Lung (tissue), 12 donors: Measurements from ENCODE around the gene BIRC5. TPM values are rescaled to one million over a fixed set of nuclear protein-coding genes. Genes with fewer than 3 reads are reported as not detected.

Experiments
- ATAC-seq: fragments of 200-7000 bp; cut with Tn5 transposase; one replicate; pipeline ENCODE4 v1.9.1; 2020; ENCODE audit warnings: moderate number of reproducible peaks; ENCODE audit not compliant: insufficient read depth, low FRiP score
- DNase-seq, 3 donors: peaks; one replicate each; pipeline ENCODE4 v3.0.0-alpha.2; 2013 to 2017
- H3K27ac ChIP-seq, 2 donors: one replicate each; pipeline ENCODE4 v1.5.1; 2013; ENCODE audit warnings: mild to moderate bottlenecking in 2 of 2, moderate library complexity in 2 of 2, control low read depth in 1 of 2, inconsistent platforms in 1 of 2, low read depth in 1 of 2, low read length in 1 of 2
- H3K27me3 ChIP-seq, 3 donors: one replicate each; pipeline ENCODE4 v1.5.1; 2013; ENCODE audit warnings: low read length in 2 of 3; ENCODE audit not compliant: control insufficient read depth in 3 of 3, insufficient read depth in 3 of 3
- H3K36me3 ChIP-seq, 4 donors: one replicate each; pipeline ENCODE4 v1.5.1; 2013; ENCODE audit warnings: low read length in 4 of 4, mild to moderate bottlenecking in 1 of 4, moderate library complexity in 1 of 4; ENCODE audit not compliant: control insufficient read depth in 4 of 4, insufficient read depth in 4 of 4
- H3K4me1 ChIP-seq, 5 donors: one replicate each; pipeline ENCODE4 v1.5.1; 2013; ENCODE audit warnings: low read length in 5 of 5, mild to moderate bottlenecking in 2 of 5, moderate library complexity in 1 of 5; ENCODE audit not compliant: control insufficient read depth in 5 of 5, insufficient read depth in 5 of 5
- H3K4me3 ChIP-seq: one replicate; pipeline ENCODE4 v1.5.1; 2013; ENCODE audit warnings: mild to moderate bottlenecking, control low read depth, moderate library complexity
- H3K9ac ChIP-seq, 2 donors: one replicate each; pipeline ENCODE4 v1.5.1; 2013; ENCODE audit warnings: low read length in 2 of 2, control low read depth in 1 of 2; ENCODE audit not compliant: insufficient read depth in 1 of 2
- H3K9me3 ChIP-seq, 4 donors: one replicate each; pipeline ENCODE4 v1.5.1; 2013; ENCODE audit warnings: low read length in 3 of 4, mild to moderate bottlenecking in 1 of 4, moderate library complexity in 1 of 4; ENCODE audit not compliant: control insufficient read depth in 4 of 4, insufficient read depth in 3 of 4
- CTCF ChIP-seq: IDR thresholded peaks from 2 replicates; pipeline ENCODE4 v1.5.1; 2012; ENCODE audit warnings: mild to moderate bottlenecking; ENCODE audit errors: control extremely low read depth, extremely low read depth
- WGBS, 2 donors: extraction: QIAGEN DNeasy Blood & Tissue Kit; methylation state at CpG; one replicate each; pipeline ENCODE4 v1.1.7; 2013; 5-methylcytosine and 5-hydroxymethylcytosine counted together
- polyA plus RNA-seq, 2 donors: library from polyadenylated mRNA; stranded (reverse); fragments of 200-250 nt; gene quantifications; one replicate each; pipeline ENCODE4 v1.2.1, GENCODE V29; 2013
- total RNA-seq, 2 donors: library from RNA; depleted of rRNA in 1 of 2; stranded (reverse); fragments of >200 nt in 1 of 2; gene quantifications; one replicate each; pipeline ENCODE4 v1.2.1, GENCODE V29; 2014 to 2021
- donor health status: control.
- donor health status: control.
- donor health status: Bipolar disorder and iron deficiency.
- donor health status: healthy.
- donor health status: DM: yes; HTN: yes; CAD: no.

The BIRC5 gene
- total and polyA plus RNA-seq, 4 donors, result 1.1 to 11.2 (median 2.4) TPM

- ATAC-seq (no peak), DNase-seq (peak in 1 of 3 donors; percentile 13)
- Histone ChIP-seq H3K9ac (no peak overlapping the region), H3K27ac (no peak overlapping the region), H3K27me3 (peaks cover 4 to 28% (median 25%) of the 10 kb centered on the region in 3 donors), H3K36me3 (no peaks in the 10 kb centered on the region), H3K9me3 (peaks cover 0 to 3% (median 0%) of the 10 kb centered on the region in 4 donors), H3K4me1 (peaks cover 0 to 10% (median 0%) of the 10 kb centered on the region in 5 donors), H3K4me3 (no peak overlapping the region)
- no peak for TF ChIP-seq CTCF
- 71 to 80% methylated on average over 13 of the region's 13 CpGs for WGBS, 2 donors
Measured at GRCh38 chr17:78230252-78230962, 16.4 kb downstream of the BIRC5 start.

GRCh38 chr17:78230996-78231935 is 17.2 kb downstream of the BIRC5 start, which contains the start of gene TMEM235:
Gene TMEM235, plus strand, starts transcription at chr17:78231631. Its CDS starts 393 bp downstream, at chr17:78232024.
- 33 to 51% methylated on average over 34 to 52 of the region's 52 CpGs for WGBS, 2 donors
- no peak for ATAC-seq
- peaks cover 4 to 28% (median 25%) of the 10 kb centered on the region in 3 donors for H3K27me3 ChIP-seq

More at GRCh38 chr17:78230996-78231935, 17.2 kb downstream of the BIRC5 start, which contains the start of gene TMEM235:
- peaks cover 0 to 3% (median 0%) of the 10 kb centered on the region in 4 donors for H3K9me3 ChIP-seq
- H3K4me1 ChIP-seq, result peaks cover 0 to 10% (median 0%) of the 10 kb centered on the region in 5 donors
- no peak for TF ChIP-seq CTCF
- no peak within 1 kb of the TSS for H3K9ac ChIP-seq
- no peaks in the 10 kb centered on the region for H3K36me3 ChIP-seq
- H3K27ac ChIP-seq, result no peak within 1 kb of the TSS
- DNase-seq, result peak in 1 of 3 donors; percentile 12
- H3K4me3 ChIP-seq, result no peak within 1 kb of the TSS
